AG10803 (cell line): ENCODE data around the gene TCAP.

ENCODE experiments used
- DNase-seq: peaks from one replicate; pipeline ENCODE4 v3.0.0; 2010; ENCODE audit warnings: low read depth
- H3K4me3 ChIP-seq: 2 replicates; pipeline ENCODE4 v1.5.1; 2011; ENCODE audit warnings: mild to moderate bottlenecking, low read length, control low read depth
- CTCF ChIP-seq: conservative IDR thresholded peaks from 2 replicates; pipeline ENCODE4 v1.5.1; 2011; ENCODE audit warnings: mild to moderate bottlenecking, low read length, control low read depth, inconsistent platforms

TCAP gene

GRCh38 chr17:39641883-39642282 lies 23.3 kb upstream of the TCAP start:
- DNase-seq = no peak
- no peak for TF ChIP-seq CTCF
- no peak overlapping the region for H3K4me3 ChIP-seq

DNA sequence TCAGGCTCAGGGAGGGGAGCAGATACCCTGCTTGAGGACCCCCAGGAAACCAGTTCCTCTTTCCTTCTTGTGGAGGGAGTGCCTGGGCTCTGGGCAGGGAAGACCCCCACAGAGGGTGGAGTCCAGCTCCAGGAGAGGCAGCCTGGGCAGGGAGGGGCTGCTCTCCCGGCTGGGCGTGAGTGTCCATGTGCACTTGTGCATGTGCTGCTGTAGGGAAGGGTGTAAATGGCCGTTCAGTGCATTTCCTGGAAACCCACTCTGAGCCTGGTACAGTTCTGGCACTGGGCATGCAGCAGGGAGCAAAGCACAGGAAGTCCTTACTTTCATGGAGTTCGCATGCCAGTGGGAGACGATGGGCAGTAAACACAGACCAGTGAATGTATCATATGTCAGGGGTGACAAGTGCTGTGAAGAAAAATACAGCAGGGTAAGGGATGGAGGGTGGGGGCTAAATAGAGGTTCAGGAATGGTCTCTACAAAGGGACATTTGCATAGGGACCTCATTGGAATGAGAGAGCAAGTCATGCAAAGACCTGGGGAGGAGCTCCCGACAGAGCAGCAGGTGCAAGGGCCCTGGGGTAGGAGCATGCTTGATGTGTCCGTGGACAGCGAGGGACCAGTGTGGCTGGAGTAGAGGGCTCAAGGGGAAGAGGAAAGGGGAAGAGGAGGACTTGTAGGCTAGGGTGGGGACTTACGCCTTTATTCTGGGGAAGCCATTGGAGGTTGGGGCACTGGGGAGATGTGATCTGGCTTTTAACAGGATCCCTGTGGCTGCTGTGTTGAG lies 22.7 kb upstream of the TCAP start:
- no peak for DNase-seq
- no peak overlapping the region for H3K4me3 ChIP-seq
- TF ChIP-seq CTCF = no peak

GRCh38 chr17:39643271-39643670 lies 21.9 kb upstream of the TCAP start:
- DNase-seq = peak; percentile 27
- TF ChIP-seq CTCF = no peak
- H3K4me3 ChIP-seq = no peak overlapping the region

DNA sequence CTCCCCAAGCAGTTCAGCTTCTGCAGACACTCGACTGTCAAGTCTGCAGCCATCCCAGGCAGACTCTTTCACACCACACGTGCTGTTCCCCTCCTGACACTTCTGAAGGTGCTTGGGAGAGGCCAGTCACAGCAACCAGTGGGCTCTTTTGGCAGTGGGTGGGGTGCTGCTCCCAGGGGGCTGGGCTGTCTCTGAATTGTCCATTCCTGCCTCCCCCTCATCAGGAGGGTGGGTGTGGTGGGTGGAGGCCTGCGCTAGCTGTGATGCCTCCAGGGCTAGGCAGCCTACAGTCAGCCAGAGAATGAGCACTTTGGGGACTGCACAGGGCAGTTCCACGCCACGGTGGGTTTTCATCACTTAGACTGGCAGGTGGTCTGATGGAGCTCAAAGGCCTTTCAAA lies 17.9 kb upstream of the TCAP start:
- DNase-seq = no peak
- no peak for TF ChIP-seq CTCF
- no peak overlapping the region for H3K4me3 ChIP-seq

- H3K4me3 ChIP-seq = no peak overlapping the region
- DNase-seq = peak; percentile 44
- no peak for TF ChIP-seq CTCF
These were observed 16.4 kb upstream of the TCAP start for GRCh38 chr17:39648616-39649366.

DNA sequence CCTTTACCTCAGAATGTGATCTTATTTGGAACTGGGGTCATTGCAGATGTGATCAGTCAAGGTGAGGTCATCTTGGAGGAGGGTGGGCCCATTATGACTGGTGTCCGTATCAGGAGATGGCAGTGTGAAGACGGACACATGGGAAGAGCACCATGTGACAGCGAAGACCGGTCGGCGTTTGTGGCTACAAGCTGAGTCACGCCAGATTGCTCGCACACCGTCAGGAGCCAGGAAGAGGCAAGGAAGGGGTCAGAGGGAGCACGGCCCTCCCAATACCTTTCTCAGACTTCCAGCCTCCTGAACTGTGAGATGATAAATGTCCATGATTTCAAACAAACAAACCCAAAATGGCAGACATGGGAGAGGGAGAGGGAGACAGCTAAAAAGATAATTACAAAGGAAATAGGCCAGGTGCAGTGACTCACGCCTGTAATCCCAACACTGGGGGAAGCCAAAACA lies 15.0 kb upstream of the TCAP start:
- DNase-seq = no peak
- TF ChIP-seq CTCF = no peak
- no peak overlapping the region for H3K4me3 ChIP-seq
